Measurements from ENCODE around the gene RALGAPB. TPM values are rescaled to one million over a fixed set of nuclear protein-coding genes. Genes with fewer than 3 reads are reported as not detected.
A peak's percentile ranks its signal among the peaks of the same experiment; 100 is the strongest.
"Not testable (repeated sequence)": the region's sequence is repeated elsewhere in the genome, so short reads cannot be mapped to it uniquely, and the experiment has no call there.

The RALGAPB gene
- polyA plus RNA-seq, 3 donors = 33.7 to 36.5 (median 35.0) TPM

DNA sequence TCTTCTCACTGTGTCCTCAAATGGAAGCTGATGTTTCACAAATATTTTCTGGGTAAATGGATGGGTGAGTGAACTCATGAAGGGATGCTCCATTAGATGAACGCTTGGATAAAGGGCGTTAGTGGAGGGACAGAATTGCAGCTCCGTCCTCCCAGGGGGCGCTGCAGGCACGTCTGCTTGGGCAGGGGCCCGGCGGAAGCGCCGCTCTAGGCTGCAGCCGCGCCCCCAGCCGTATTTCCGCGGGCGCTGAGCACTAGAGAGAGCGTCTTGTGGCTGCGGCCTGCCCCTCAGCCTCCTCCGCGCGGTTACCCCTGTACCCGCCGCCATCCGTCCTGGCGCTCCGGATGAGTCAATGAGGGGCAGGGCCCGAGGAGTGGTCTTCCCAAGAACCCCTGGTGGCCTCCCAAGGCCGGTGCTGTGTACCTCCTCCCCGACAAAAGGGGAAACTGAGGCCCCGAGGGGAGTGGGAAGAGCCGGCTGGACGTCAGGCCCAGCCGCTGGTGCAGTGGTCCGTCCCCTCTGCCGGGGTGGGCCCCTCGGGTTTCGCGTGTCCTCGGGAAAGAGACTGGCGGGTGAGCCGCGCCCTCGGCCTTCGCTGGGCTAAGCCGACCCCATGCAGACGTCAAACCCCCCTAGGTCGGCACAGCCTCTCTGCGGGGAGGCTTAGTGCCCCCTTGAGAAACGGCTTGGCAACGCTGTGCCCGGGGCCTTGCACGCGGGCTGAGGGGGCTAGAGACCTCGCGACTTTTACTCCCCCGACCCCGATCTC lies 26.0 kb upstream of the RALGAPB start:
- peak; percentile 78 to 85 (median 83) for DNase-seq (ENCODE audit: low read depth in 3 of 3, low spot score in 2 of 3)

DNA sequence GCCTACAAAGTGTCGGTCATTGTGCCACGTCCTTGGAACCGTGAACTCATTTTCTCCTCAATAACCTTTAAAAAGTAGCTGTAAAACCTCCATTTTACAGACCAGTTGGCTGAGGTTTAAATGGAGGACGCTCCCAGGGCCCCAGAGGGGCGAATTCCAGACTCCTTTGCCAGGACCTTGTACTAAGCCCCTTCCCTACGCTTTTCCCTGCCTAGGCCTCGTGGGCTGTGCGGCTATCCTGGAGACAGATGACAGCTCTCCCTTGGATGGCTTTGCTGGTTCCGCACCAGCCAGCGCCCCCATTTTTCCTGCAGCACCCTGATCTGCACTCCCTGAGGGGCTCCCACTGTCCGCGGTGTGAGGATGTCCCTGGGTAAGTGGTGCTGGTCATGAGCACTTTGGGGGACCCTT lies 25.4 kb upstream of the RALGAPB start:
- DNase-seq (ENCODE audit: low read depth in 3 of 3, low spot score in 2 of 3) = no peak

DNA sequence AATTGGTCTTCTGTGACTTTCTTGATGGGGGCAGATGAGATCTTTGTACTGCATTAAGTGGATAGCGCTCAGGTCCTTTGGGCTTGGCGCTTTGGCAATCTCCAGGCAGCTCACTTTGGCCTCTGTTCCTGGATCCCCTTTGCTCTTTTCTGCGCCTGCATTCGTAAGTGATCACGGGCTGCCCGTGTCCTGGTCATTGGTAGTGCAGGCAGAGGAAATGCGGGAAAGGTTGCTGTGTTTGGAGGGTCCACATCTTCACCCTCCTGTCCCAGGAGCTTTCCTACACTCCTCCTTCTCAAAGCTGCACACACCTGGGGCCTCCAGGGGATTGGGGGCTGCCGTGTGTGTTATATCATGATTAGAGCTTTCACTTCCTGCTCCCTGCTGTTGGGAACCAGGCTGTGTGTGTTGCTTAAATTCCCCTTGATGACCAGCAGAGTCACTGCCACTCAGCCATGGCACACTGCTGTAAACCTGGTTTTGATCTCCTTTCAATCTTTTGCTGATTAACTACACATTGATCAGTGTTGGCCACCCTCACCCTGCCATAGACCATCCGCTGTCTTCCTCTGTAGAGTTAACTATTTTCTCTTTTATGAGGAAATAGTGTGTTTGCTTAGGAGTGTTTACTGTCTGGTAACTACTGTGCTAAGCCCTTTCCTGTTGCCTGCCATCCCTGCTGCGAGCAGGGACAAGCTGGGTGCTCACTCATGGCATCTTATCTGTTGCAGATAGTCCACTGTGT lies 24.5 kb upstream of the RALGAPB start:
- no peak for DNase-seq (ENCODE audit: low read depth in 3 of 3, low spot score in 2 of 3)

GRCh38 chr20:38449046-38449445 lies 23.6 kb upstream of the RALGAPB start:
- no peak for DNase-seq (ENCODE audit: low read depth in 3 of 3, low spot score in 2 of 3)

DNA sequence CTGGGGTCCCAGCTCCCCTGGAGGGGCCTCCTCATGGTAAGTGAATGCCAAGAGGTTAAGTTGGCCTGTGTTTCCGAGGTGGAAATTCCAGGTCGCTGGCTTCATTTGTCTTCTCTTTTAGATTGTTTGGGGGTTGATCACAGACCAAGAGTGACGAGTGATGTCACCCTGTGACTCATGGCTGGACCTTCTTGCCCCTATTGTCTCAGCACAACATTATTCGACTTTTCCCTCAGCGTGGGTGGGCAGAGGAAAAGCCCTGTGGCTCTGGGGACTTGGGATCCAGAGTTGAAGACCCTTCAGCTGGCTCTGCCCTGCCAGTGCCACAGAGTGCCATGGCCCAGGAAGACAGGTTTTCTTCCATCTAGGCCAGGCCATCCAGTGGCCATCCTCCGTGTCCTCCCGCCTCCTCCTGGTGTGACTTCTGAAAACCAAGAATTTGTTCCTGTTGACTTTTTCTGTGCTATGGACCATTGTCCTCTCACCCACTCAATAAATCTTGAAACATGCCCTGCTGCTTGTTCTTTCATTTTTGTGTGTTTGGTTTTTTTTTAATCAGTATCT lies 22.1 kb upstream of the RALGAPB start:
- DNase-seq (ENCODE audit: low read depth in 3 of 3, low spot score in 2 of 3) = no peak

GRCh38 chr20:38452880-38453624 lies 19.6 kb upstream of the RALGAPB start:
- DNase-seq (ENCODE audit: low read depth in 3 of 3, low spot score in 2 of 3) = no peak

GRCh38 chr20:38453941-38454340 lies 18.7 kb upstream of the RALGAPB start:
- no peak for DNase-seq (ENCODE audit: low read depth in 3 of 3, low spot score in 2 of 3)

DNA sequence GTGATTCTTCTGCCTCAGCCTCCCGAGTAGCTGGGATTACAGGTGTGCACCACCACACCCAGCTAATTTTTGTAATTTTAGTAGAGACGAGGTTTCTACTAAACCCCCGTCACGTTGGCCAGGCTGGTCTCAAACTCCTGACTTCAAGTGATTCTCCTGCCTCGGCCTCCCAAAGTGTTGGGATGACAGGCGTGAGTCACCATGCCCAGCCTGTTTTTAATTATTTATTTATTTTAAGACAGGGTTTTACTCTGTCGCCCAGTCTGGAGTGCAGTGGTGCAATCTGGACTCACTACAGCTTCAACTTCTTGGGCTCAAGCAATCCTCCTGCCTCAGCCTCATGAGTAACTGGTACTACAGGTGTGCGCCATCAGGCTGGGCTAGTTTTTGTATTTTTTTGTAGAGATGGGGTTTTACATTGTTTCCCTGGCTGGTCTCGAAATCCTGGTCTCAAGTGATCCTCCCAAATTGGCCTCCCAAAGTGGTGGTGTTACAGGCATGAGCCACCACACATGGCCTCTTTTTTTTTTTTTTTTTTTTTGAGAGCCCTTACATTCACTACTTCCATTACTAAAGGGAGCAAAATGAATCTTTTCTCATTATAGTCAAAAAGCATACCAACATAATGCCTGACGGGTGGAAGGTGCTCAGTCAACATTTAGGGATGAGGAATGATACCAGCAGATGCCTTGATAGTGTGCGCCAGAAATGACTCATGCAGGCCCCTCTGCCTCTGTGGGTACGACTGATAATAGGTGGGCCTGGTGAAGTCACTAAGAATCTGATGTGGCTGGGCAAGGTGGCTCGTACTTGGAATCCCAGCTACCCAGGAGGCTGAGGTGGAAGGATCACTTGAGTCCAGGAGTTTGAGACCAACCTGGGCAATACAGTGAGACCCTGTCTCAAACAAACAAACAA lies 17.8 kb upstream of the RALGAPB start:
- DNase-seq (ENCODE audit: low read depth in 3 of 3, low spot score in 2 of 3) = no peak

DNA sequence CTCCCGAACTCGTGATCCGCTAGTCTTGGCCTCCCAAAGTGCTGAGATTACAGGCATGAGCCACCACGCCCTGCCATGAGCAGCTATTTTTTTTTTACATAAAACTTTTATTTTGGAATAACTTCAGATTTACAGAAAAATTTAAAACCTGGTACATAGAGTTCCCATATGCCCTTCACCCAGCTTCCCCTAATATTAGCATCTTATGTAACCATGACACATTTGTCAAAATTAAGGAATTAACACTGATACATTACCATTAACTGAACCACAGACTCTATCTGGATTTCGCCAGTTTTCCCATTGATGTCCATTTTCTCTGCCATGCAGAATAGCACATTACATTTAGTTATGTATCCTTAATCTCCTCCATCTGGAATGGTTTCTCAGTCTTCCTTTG lies 14.3 kb upstream of the RALGAPB start:
- DNase-seq (ENCODE audit: low read depth in 3 of 3, low spot score in 2 of 3) = no peak

DNA sequence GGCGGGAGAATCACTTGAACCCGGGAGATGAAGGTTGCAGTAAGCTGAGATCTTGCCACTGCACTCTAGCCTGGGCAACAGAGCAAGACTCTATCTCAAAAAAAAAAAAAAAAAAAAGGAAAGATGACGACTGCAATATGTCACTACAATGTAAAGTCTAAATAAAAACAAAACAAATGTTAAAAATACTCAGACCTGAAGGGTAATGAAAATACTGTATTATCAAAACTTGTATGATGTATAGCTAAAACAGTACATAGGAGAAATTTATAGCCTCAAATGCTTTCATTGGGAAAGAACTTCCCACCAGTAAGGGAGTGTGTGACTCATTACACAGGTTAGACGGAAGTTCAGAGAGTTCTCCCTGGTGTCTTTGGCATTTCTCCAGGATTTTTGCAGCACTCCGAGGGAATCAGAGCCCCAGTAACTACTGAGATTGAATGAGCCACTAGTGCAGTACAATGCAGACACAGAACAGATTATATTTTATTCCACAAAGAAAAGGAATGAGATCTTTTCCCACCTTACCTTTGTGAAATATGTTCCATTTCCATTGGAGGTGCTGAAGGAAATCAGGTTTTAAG lies 12.5 kb upstream of the RALGAPB start:
- DNase-seq (ENCODE audit: low read depth in 3 of 3, low spot score in 2 of 3) = peak in 2 of 3 donors; percentile 44 to 71

DNA sequence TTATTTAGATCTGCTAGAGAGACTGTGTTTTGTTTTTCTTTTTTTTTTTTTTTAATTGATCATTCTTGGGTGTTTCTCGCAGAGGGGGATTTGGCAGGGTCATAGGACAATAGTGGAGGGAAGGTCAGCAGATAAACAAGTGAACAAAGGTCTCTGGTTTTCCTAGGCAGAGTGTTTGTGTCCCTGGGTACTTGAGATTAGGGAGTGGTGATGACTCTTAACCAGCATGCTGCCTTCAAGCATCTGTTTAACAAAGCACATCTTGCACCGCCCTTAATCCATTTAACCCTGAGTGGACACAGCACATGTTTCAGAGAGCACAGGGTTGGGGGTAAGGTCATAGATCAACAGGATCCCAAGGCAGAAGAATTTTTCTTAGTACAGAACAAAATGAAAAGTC lies 12.0 kb upstream of the RALGAPB start:
- DNase-seq (ENCODE audit: low read depth in 3 of 3, low spot score in 2 of 3) = not testable (repeated sequence)

- DNase-seq (ENCODE audit: low read depth in 3 of 3, low spot score in 2 of 3) = not testable (repeated sequence)
Measured at GRCh38 chr20:38461167-38461566, 11.5 kb upstream of the RALGAPB start.

DNA sequence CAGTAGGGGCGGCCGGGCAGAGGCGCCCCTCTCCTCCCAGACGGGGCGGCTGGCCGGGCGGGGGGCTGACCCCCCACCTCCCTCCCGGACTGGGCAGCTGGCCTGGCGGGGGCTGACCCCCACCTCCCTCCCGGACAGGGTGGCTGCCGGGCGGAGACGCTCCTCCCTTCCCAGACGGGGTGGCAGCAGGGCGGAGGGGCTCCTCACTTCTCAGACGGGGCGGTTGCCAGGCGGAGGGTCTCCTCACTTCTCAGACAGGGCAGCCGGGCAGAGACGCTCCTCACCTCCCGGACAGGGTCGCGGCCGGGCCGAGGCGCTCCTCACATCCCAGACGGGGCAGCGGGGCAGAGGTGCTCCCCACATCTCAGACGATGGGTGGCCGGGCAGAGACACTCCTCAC lies 11.1 kb upstream of the RALGAPB start:
- DNase-seq (ENCODE audit: low read depth in 3 of 3, low spot score in 2 of 3) = not testable (repeated sequence)

DNA sequence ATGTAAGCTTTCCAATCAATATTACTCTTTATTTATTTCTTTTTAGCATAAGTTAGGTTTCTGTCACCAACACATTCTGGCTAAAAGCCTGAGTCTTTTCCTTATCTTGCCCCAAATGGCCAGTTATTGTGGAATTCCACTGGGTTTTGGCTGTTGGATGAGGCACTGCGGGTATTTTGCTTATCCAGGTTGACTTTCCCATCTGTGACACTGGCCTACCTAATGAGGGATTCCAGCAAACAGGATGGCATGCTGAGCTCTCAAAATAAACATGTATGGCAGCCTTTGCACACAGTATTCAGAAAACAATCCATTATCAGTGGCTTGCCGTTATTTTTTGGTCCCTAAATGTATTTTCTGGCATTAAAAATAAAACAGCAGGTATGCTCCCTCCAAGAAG lies 6.5 kb upstream of the RALGAPB start:
- no peak for DNase-seq (ENCODE audit: low read depth in 3 of 3, low spot score in 2 of 3)

- no peak for DNase-seq (ENCODE audit: low read depth in 3 of 3, low spot score in 2 of 3)
Measured at GRCh38 chr20:38466983-38467382, 5.7 kb upstream of the RALGAPB start.

- DNase-seq (ENCODE audit: low read depth in 3 of 3, low spot score in 2 of 3) = no peak
Measured at GRCh38 chr20:38471245-38471644, 1.4 kb upstream of the RALGAPB start.

DNA sequence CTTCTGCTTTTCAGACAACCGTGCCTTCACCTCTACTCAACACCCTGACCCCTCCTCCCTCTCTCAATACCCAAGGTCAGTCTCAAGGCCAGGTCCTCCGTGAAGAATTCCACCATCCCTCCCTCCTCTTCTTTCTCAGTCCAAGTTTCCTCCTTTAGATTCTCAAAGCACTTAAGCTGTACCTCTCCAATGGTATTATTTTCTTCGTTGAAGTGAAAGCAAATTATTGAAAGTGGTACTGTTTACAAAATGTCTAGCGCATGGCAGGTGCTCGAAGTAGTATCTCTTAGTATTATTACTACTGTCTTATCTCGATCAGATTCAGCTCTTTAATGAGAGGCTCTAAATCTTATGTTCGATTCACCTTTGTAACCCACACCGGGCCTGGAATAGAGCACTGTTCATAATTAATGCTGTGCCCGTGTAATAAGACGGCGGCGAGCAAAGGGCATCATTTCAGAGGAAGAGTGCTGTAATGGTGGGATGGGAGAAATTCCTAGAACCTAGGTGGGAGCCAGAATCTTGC lies 593 bp upstream of the RALGAPB start:
- DNase-seq (ENCODE audit: low read depth in 3 of 3, low spot score in 2 of 3) = no peak

DNA sequence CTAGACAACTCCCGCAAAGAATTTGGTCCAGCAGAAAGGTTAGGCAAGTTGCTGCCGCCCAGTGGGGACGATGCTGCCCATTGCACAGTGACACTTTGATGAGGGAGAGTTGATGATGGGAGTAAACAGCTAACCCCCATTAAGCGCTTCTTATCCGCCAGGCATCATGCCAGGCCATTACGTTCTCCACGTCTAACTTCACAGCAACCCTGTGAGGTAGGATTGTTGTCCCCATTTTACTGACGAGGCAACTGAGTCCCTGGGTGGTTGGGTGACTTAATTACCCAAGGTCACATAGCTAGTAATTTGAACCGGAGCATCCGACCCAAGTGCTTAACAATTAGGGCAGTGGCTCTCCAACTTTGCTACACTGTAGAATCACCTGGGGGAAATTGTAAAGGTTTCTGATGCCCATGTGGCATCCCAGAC lies 738 bp downstream of the RALGAPB start:
- DNase-seq (ENCODE audit: low read depth in 3 of 3, low spot score in 2 of 3) = no peak

DNA sequence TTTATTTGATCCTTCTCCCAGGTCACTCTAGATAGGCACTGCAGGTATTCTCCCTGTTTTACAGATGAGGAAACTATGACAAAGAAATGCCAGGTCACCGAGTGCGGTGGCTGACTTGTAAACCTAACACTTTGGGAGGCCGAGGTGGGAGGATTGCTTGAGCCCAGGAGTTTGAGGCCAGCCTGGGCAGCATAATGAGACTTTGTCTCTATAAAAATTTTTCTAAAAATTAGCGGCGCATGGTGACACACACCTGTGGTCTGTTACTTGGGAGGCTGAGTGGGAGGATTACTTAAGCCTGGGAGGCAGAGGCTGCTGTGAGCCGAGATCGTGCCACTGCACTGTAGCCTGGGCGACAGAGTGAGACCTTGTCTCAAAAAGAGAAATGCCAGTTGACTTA lies 5.1 kb downstream of the RALGAPB start:
- DNase-seq (ENCODE audit: low read depth in 3 of 3, low spot score in 2 of 3) = no peak

Data from right renal cortex interstitium (tissue), 3 donors.